ENCODE results near the gene MCOLN2.
"Not testable (repeated sequence)": the region's sequence is repeated elsewhere in the genome, so short reads cannot be mapped to it uniquely, and the experiment has no call there.

DNA sequence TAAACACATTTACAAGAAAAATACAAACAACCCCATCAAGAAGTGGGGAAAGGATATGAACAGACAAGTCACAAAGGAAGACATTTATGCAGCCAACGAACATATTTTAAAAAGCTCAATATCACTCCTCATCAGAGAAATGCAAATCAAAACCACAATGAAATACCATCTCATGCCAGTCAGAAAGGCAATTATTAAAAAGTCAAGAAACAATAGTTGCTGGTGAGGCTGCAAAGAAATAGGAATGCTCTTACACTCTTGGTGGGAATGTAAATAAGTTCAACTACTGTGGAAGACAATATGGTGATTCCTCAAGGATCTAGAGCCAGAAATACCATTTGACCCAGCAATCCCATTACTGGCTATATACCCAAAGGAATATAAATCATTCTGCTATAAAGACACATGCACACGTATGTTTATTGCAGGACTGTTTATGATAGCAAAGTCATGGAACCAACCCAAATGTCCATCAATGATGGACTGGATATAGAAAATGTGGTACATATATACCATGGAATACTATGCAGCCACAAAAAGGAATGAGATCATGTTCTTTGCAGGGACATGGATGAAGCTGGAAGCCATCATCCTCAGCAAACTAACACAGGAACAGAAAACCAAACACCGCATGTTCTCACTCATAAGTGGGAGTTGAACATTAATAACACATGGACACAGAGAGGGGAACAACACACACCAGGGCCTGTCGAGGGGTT, 88.0 kb downstream of the MCOLN2 start:
- TF ChIP-seq CTCF (IDR thresholded peaks at IDR 0.05; ENCODE audit: insufficient read depth, low read length); REST (IDR thresholded peaks at IDR 0.05; ENCODE audit: insufficient replicate concordance, low read depth); POLR2AphosphoS5 (IDR thresholded peaks at IDR 0.05; ENCODE audit: low read depth): not testable (repeated sequence)
